HG02852 (cell line): Measurements from ENCODE around the gene MATN4.

Experiments used
- ATAC-seq: cut with Tn5 transposase; IDR thresholded peaks from one replicate; pipeline ENCODE4 v1.9.1; 2021; ENCODE audit warnings: mild to moderate bottlenecking, moderate library complexity; ENCODE audit not compliant: unreplicated experiment

The MATN4 gene

GRCh38 chr20:45316150-45317080 is 8.3 kb upstream of the MATN4 start:
- no peak for ATAC-seq

- ATAC-seq: no peak
Measured at GRCh38 chr20:45315672-45316071, 7.6 kb upstream of the MATN4 start.

- no peak for ATAC-seq
Measured at GRCh38 chr20:45313943-45314342, 5.8 kb upstream of the MATN4 start.

- ATAC-seq: no peak
Measured at GRCh38 chr20:45313065-45313695, 5.1 kb upstream of the MATN4 start.

GRCh38 chr20:45312241-45312640 is 4.1 kb upstream of the MATN4 start:
- no peak for ATAC-seq

GRCh38 chr20:45311589-45312211 is 3.6 kb upstream of the MATN4 start:
- ATAC-seq: no peak

GRCh38 chr20:45309075-45309474 is 976 bp upstream of the MATN4 start:
- ATAC-seq: no peak

- no peak for ATAC-seq
Measured at GRCh38 chr20:45307076-45307640, 941 bp downstream of the MATN4 start.

- no peak for ATAC-seq
Measured at GRCh38 chr20:45306431-45306982, 1.6 kb downstream of the MATN4 start, which contains the start of gene RBPJL. Gene RBPJL, plus strand, starts transcription at chr20:45306840. Its CDS starts 83 bp downstream, at chr20:45306923.

- ATAC-seq: no peak
Measured at GRCh38 chr20:45305262-45305661, 2.8 kb downstream of the MATN4 start.

- no peak for ATAC-seq
Measured at GRCh38 chr20:45304464-45304999, 3.6 kb downstream of the MATN4 start.

- ATAC-seq: no peak
Measured at GRCh38 chr20:45303586-45304463, 4.3 kb downstream of the MATN4 start.

GRCh38 chr20:45301824-45302271 is 6.3 kb downstream of the MATN4 start:
- ATAC-seq: no peak

- no peak for ATAC-seq
Measured at GRCh38 chr20:45300961-45301360, 7.1 kb downstream of the MATN4 start.

GRCh38 chr20:45299786-45300185 is 8.3 kb downstream of the MATN4 start:
- no peak for ATAC-seq

- ATAC-seq: no peak
Measured at GRCh38 chr20:45297786-45298497, 10.2 kb downstream of the MATN4 start.

GRCh38 chr20:45294659-45295058 is 13.4 kb downstream of the MATN4 start:
- no peak for ATAC-seq

GRCh38 chr20:45294003-45294368 is 14.1 kb downstream of the MATN4 start:
- ATAC-seq: no peak
